Kidney (tissue), 14 donors: ENCODE data around the gene ROPN1. TPM values are rescaled to one million over a fixed set of nuclear protein-coding genes. Genes with fewer than 3 reads are reported as not detected.
A peak's percentile ranks its signal among the peaks of the same experiment; 100 is the strongest.

Experiments
- DNase-seq, 5 donors: peaks; one replicate each; pipeline ENCODE4 v3.0.0-alpha.2; 2013 to 2020
- FAIRE-seq: peaks from 2 replicates; lab custom pipeline; 2012; peaks lifted over from hg19 to GRCh38; lab: Jason Lieb, UNC
- H3K27ac ChIP-seq, 2 donors: one replicate each; pipeline ENCODE4 v1.7.0; 2013; ENCODE audit warnings: low read depth in 2 of 2, low read length in 2 of 2, inconsistent platforms in 1 of 2
- H3K27me3 ChIP-seq: one replicate; pipeline ENCODE4 v1.7.1; 2013; ENCODE audit warnings: low read length, inconsistent platforms; ENCODE audit not compliant: control insufficient read depth, insufficient read depth
- H3K36me3 ChIP-seq, 3 donors: one replicate each; pipeline versions ENCODE4 v1.7.0 to v1.7.1; 2013; ENCODE audit warnings: low read length in 3 of 3, control low read depth in 1 of 3, inconsistent platforms in 1 of 3; ENCODE audit not compliant: insufficient read depth in 3 of 3, control insufficient read depth in 2 of 3
- H3K4me1 ChIP-seq, 3 donors: one replicate each; pipeline versions ENCODE4 v1.7.0 to v1.7.1; 2013; ENCODE audit warnings: low read length in 3 of 3, inconsistent platforms in 1 of 3, low read depth in 1 of 3; ENCODE audit not compliant: control insufficient read depth in 2 of 3, insufficient read depth in 2 of 3
- H3K4me3 ChIP-seq, 3 donors: one replicate each; pipeline versions ENCODE4 v1.7.0 to v1.8.1; 2013; ENCODE audit warnings: low read length in 3 of 3, control low read depth in 1 of 3, inconsistent platforms in 1 of 3
- H3K9ac ChIP-seq, 3 donors: one replicate each; pipeline versions ENCODE4 v1.7.0 to v1.7.1; 2013; ENCODE audit warnings: low read length in 3 of 3, control low read depth in 1 of 3, inconsistent platforms in 1 of 3
- H3K9me3 ChIP-seq, 3 donors: one replicate each; pipeline versions ENCODE4 v1.7.0 to v1.7.1; 2013; ENCODE audit warnings: low read length in 3 of 3, control low read depth in 1 of 3, inconsistent platforms in 1 of 3; ENCODE audit not compliant: control insufficient read depth in 2 of 3, insufficient read depth in 1 of 3
- CTCF ChIP-seq: IDR thresholded peaks from 3 replicates; pipeline ENCODE4 v1.5.1; 2012; ENCODE audit warnings: mild to moderate bottlenecking, moderate library complexity, borderline replicate concordance; ENCODE audit not compliant: insufficient read depth; ENCODE audit errors: extremely low read depth
- intact Hi-C: fragments of 100-400 bp; cut with DNase I; formaldehyde crosslinking; loops from one replicate; pipeline ENCODE4 v1.11.1; 2022
- polyA plus RNA-seq: library from polyadenylated mRNA; stranded (reverse); fragments of 350-450 nt; fragmentation: Illumina TruSeq; extraction: RNeasy Lipid Tissue Mini Kit (QIAGEN cat#74804); gene quantifications from one replicate; pipeline ENCODE4 v1.2.3, GENCODE V29; 2014; ENCODE audit warnings: low read depth, low replicate concordance; ENCODE audit not compliant: insufficient read depth
- total RNA-seq: library from RNA; stranded (reverse); fragmentation: NEBNext Ultra II Directional; extraction: Animal tissue kit (Norgen Biotek cat#: 25700); gene quantifications from one replicate; pipeline ENCODE4 v1.2.1, GENCODE V29; 2021
- donor health status: control.
- donor health status: control.
- donor health status: control.
- donor health status: control.
- donor health status: control.
- donor health status: DM: yes; HTN: yes; CAD: no.
- donor health status: Normal renal cell carcinoma (clear cell type).

ROPN1 gene
- total and polyA plus RNA-seq, 2 donors from 2014 or later, result 0.54 TPM; not detected in 1

GRCh38 chr3:124033360-124034015 lies 41.6 kb upstream of the ROPN1 start, which contains the start of gene KALRN:
TSS of gene KALRN (plus strand) at chr3:124033369.
- H3K27me3 ChIP-seq, result no peaks in the 10 kb centered on the region
- H3K9me3 ChIP-seq, result no peaks in the 10 kb centered on the region
- TF ChIP-seq CTCF, result no peak
- intact Hi-C loops, result no loop called here
- DNase-seq (peak in 3 of 5 donors; percentile 28 to 79 (median 62)), FAIRE-seq (no peak)
- peak within 1 kb of the TSS; percentile 51 to 61 (median 59) for H3K9ac ChIP-seq
- peak within 1 kb of the TSS; percentile 64 to 69 (median 68) for H3K4me3 ChIP-seq
- H3K27ac ChIP-seq, result peak within 1 kb of the TSS; percentile 54 to 63
- H3K4me1 ChIP-seq, result peaks cover 0 to 7% (median 0%) of the 10 kb centered on the region in 3 donors
- H3K36me3 ChIP-seq, result no peaks in the 10 kb centered on the region

- H3K4me1 ChIP-seq, result peaks cover 0 to 7% (median 0%) of the 10 kb centered on the region in 3 donors
- peak; percentile 66 for TF ChIP-seq CTCF
- intact Hi-C loops, result no loop called here
- no peak for FAIRE-seq
- peak overlapping the region in 2 of 3 donors; percentile 46 to 69 for H3K4me3 ChIP-seq
- no peaks in the 10 kb centered on the region for H3K9me3 ChIP-seq
- no peaks in the 10 kb centered on the region for H3K27me3 ChIP-seq
- peak overlapping the region; percentile 54 to 63 for H3K27ac ChIP-seq
- peak overlapping the region in 1 of 3 donors; percentile 21 for H3K9ac ChIP-seq
- DNase-seq, result peak; percentile 94 to 97 (median 95)
- H3K36me3 ChIP-seq, result no peaks in the 10 kb centered on the region
These were observed 41.0 kb upstream of the ROPN1 start for GRCh38 chr3:124032881-124033359.

GRCh38 chr3:124032311-124032880 lies 40.5 kb upstream of the ROPN1 start:
- no peaks in the 10 kb centered on the region for H3K9me3 ChIP-seq
- peaks cover 0 to 7% (median 0%) of the 10 kb centered on the region in 3 donors for H3K4me1 ChIP-seq
- H3K36me3 ChIP-seq, result no peaks in the 10 kb centered on the region
- H3K9ac ChIP-seq, result peak overlapping the region; percentile 21 to 51 (median 38)
- H3K4me3 ChIP-seq, result peak overlapping the region; percentile 40 to 57 (median 46)
- H3K27ac ChIP-seq, result peak overlapping the region; percentile 54 to 63
- DNase-seq (peak in 4 of 5 donors; percentile 53 to 70 (median 60)), FAIRE-seq (no peak)
- intact Hi-C loops, result no loop called here
- no peak for TF ChIP-seq CTCF
- H3K27me3 ChIP-seq, result no peaks in the 10 kb centered on the region
